Astrocyte (in vitro differentiated cells and primary cell): ENCODE data around the gene VSTM4. TPM values are rescaled to one million over a fixed set of nuclear protein-coding genes. Genes with fewer than 3 reads are reported as not detected.

Experiments used
- DNase-seq: peaks from one replicate; pipeline ENCODE4 v3.0.0-alpha.2; 2010; ENCODE audit warnings: low read depth
- FAIRE-seq: peaks from 2 replicates; lab custom pipeline; 2011; peaks lifted over from hg19 to GRCh38; lab: Jason Lieb, UNC
- H2AFZ ChIP-seq: 2 replicates; pipeline ENCODE4 v1.6.0; 2012; ENCODE audit warnings: low read depth, low read length, inconsistent platforms
- H3K27ac ChIP-seq: 2 replicates; pipeline ENCODE4 v1.5.1; 2011; ENCODE audit warnings: low read depth, low read length, inconsistent platforms
- H3K27me3 ChIP-seq: 2 replicates; pipeline ENCODE4 v1.6.0; 2011; ENCODE audit warnings: low read length, inconsistent platforms; ENCODE audit not compliant: insufficient read depth
- H3K36me3 ChIP-seq: 2 replicates; pipeline ENCODE4 v1.5.1; 2011; ENCODE audit warnings: low read length, inconsistent platforms; ENCODE audit not compliant: insufficient read depth
- H3K4me1 ChIP-seq: 2 replicates; pipeline ENCODE4 v1.5.1; 2011; ENCODE audit warnings: low read length, inconsistent platforms; ENCODE audit not compliant: insufficient read depth
- H3K4me2 ChIP-seq: 2 replicates; pipeline ENCODE4 v1.6.0; 2012; ENCODE audit warnings: low read length, inconsistent platforms
- H3K4me3 ChIP-seq: 2 replicates; pipeline ENCODE4 v1.5.1; 2011; ENCODE audit warnings: low read depth, mild to moderate bottlenecking, low read length, inconsistent platforms; ENCODE audit not compliant: insufficient read depth
- H3K79me2 ChIP-seq: 2 replicates; pipeline ENCODE4 v1.6.0; 2012; ENCODE audit warnings: mild to moderate bottlenecking, low read length, inconsistent platforms; ENCODE audit not compliant: insufficient read depth
- H3K9ac ChIP-seq: 2 replicates; pipeline ENCODE4 v1.6.0; 2012; ENCODE audit warnings: mild to moderate bottlenecking, low read length, inconsistent platforms
- H3K9me3 ChIP-seq: 2 replicates; pipeline ENCODE4 v1.5.1; 2012; ENCODE audit warnings: low read depth, mild to moderate bottlenecking, low read length, inconsistent platforms; ENCODE audit not compliant: insufficient read depth
- H4K20me1 ChIP-seq: 2 replicates; pipeline ENCODE4 v1.6.0; 2012; ENCODE audit warnings: low read length, inconsistent platforms; ENCODE audit not compliant: insufficient read depth
- H3K27ac Mint-ChIP-seq: one replicate; pipeline ENCODE4 v1.8.0; 2021; ENCODE audit warnings: mild to moderate bottlenecking, mixed read lengths; ENCODE audit not compliant: unreplicated experiment
- H3K27me3 Mint-ChIP-seq: one replicate; pipeline ENCODE4 v1.8.0; 2021; ENCODE audit warnings: low read depth, mixed read lengths; ENCODE audit not compliant: unreplicated experiment
- H3K36me3 Mint-ChIP-seq: one replicate; pipeline ENCODE4 v1.8.0; 2021; ENCODE audit warnings: low read depth, mixed read lengths; ENCODE audit not compliant: unreplicated experiment
- H3K4me1 Mint-ChIP-seq: one replicate; pipeline ENCODE4 v1.8.0; 2021; ENCODE audit warnings: low read depth, mixed read lengths; ENCODE audit not compliant: unreplicated experiment
- H3K4me3 Mint-ChIP-seq: one replicate; pipeline ENCODE4 v1.8.0; 2021; ENCODE audit warnings: mild to moderate bottlenecking, moderate library complexity, mixed read lengths; ENCODE audit not compliant: unreplicated experiment
- H3K9me3 Mint-ChIP-seq: one replicate; pipeline ENCODE4 v1.8.0; 2021; ENCODE audit warnings: mild to moderate bottlenecking, mixed read lengths; ENCODE audit not compliant: unreplicated experiment
- EZH2 ChIP-seq: IDR thresholded peaks from 2 replicates; pipeline ENCODE4 v1.6.1; 2012; ENCODE audit warnings: mild to moderate bottlenecking, low read length, inconsistent platforms; ENCODE audit not compliant: insufficient read depth
- total RNA-seq: library from RNA; stranded (reverse); gene quantifications from 2 replicates; pipeline ENCODE4 v1.2.1, GENCODE V29; 2021
- TF ChIP-seq, protein P1 (sequence below): IDR thresholded peaks from 2 replicates; pipeline ENCODE4 v1.5.1; 2011; ENCODE audit warnings: low read depth, mild to moderate bottlenecking, inconsistent platforms, low read length, moderate library complexity; ENCODE audit not compliant: insufficient read depth

The VSTM4 gene
- total RNA-seq, 1 donor from 2014 or later = 1.1 TPM

DNA sequence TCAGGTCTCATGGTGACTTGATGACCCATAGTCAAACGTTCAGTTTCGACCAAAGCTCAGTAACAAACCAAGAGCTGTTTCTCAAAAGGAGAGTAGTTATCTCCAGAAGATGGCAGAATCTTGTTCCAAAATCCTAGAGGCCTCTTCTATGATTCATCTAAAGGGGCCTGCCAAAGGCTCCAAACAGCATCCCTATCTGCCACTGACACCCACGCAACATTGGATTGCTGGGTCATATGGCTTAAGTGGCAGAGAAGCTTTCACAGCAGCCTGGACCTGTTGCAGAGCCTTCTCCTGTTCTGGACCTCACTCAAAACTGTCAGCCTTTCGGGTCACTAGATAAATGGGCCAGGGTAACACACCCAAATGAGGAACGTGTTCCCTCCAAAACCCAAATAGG lies 121.7 kb downstream of the VSTM4 start:
- peaks cover 42% of the 10 kb centered on the region for H3K27me3 Mint-ChIP-seq
- H3K4me1 ChIP-seq = no peaks in the 10 kb centered on the region
- peaks cover 3% of the 10 kb centered on the region for H3K9me3 Mint-ChIP-seq
- no peak overlapping the region for H3K9ac ChIP-seq
- no peak overlapping the region for H3K4me3 ChIP-seq
- no peaks in the 10 kb centered on the region for H3K9me3 ChIP-seq
- no peak overlapping the region for H3K27ac Mint-ChIP-seq
- DNase-seq = no peak
- no peaks in the 10 kb centered on the region for H3K27me3 ChIP-seq
- no peak overlapping the region for H3K4me3 Mint-ChIP-seq
- H3K36me3 ChIP-seq = no peaks in the 10 kb centered on the region
- no peak for FAIRE-seq
- H3K36me3 Mint-ChIP-seq = no peaks in the 10 kb centered on the region
- no peak overlapping the region for H3K4me2 ChIP-seq
- H4K20me1 ChIP-seq = no peaks in the 10 kb centered on the region
- H2AFZ ChIP-seq = no peak overlapping the region
- H3K4me1 Mint-ChIP-seq = no peaks in the 10 kb centered on the region
- H3K27ac ChIP-seq = no peak overlapping the region
- H3K79me2 ChIP-seq = no peaks in the 10 kb centered on the region
- no peak for TF ChIP-seq EZH2
- TF ChIP-seq, protein P1, sequence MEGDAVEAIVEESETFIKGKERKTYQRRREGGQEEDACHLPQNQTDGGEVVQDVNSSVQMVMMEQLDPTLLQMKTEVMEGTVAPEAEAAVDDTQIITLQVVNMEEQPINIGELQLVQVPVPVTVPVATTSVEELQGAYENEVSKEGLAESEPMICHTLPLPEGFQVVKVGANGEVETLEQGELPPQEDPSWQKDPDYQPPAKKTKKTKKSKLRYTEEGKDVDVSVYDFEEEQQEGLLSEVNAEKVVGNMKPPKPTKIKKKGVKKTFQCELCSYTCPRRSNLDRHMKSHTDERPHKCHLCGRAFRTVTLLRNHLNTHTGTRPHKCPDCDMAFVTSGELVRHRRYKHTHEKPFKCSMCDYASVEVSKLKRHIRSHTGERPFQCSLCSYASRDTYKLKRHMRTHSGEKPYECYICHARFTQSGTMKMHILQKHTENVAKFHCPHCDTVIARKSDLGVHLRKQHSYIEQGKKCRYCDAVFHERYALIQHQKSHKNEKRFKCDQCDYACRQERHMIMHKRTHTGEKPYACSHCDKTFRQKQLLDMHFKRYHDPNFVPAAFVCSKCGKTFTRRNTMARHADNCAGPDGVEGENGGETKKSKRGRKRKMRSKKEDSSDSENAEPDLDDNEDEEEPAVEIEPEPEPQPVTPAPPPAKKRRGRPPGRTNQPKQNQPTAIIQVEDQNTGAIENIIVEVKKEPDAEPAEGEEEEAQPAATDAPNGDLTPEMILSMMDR = no peak

DNA sequence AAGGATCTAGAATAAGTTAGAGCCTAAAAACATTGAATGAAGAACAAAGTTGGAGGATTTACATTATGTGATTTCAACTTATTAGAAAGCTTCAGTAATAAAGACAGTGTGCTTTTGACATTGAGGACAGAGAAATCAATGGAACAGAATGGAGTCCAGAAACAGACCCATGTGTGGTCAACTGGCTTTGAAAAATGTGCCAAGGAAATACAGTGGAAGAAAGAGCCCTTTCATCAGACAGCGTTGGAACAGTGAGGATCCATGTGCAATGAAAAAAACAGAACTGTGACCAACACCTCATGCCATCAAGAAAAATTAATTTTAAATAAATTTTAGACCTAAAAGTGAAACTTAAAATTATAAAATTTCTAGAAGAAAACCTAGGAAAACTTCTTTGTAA lies 125.1 kb downstream of the VSTM4 start:
- H3K4me3 Mint-ChIP-seq = no peak overlapping the region
- H3K9ac ChIP-seq = no peak overlapping the region
- no peak overlapping the region for H3K4me2 ChIP-seq
- H3K27ac Mint-ChIP-seq = no peak overlapping the region
- H3K27me3 Mint-ChIP-seq = peaks cover 49% of the 10 kb centered on the region
- no peaks in the 10 kb centered on the region for H3K27me3 ChIP-seq
- TF ChIP-seq, protein P1 = no peak
- TF ChIP-seq EZH2 = no peak
- no peaks in the 10 kb centered on the region for H3K9me3 ChIP-seq
- H3K4me1 Mint-ChIP-seq = no peaks in the 10 kb centered on the region
- H3K4me3 ChIP-seq = no peak overlapping the region
- no peaks in the 10 kb centered on the region for H3K36me3 Mint-ChIP-seq
- H3K27ac ChIP-seq = no peak overlapping the region
- no peaks in the 10 kb centered on the region for H4K20me1 ChIP-seq
- FAIRE-seq (no peak), DNase-seq (no peak)
- no peaks in the 10 kb centered on the region for H3K36me3 ChIP-seq
- H3K79me2 ChIP-seq = no peaks in the 10 kb centered on the region
- no peaks in the 10 kb centered on the region for H3K9me3 Mint-ChIP-seq
- no peaks in the 10 kb centered on the region for H3K4me1 ChIP-seq
- no peak overlapping the region for H2AFZ ChIP-seq

DNA sequence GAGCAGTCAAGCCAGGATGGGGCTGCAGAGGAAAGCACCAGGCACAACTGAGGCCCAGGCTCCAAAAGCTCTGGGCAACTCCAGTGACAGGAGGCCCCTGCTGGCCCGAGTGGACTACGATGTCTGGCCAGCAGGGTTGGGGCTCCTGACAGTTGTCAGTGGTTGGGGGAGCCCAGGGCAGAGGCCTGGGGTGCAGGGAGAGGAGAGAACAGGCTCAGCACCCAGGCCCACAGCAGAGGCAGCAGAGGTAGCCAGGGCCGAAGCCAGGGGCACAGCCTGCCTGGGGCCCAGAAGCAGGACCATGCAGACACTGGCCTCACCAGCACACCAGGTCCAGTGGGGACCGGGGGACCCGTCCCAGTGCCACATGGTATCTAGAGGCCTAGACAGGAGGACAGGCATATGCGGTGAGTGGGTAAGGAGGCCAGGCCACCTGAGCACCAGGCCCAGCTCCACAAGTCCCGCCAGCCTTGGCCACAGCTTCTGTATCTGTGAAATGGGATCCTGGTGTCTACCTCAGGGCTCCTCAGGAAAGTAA lies 129.6 kb downstream of the VSTM4 start:
- FAIRE-seq (no peak), DNase-seq (no peak)
- Histone ChIP-seq H3K9me3 (no peaks in the 10 kb centered on the region), H3K36me3 (no peaks in the 10 kb centered on the region), H3K9ac (no peak overlapping the region), H3K4me1 (no peaks in the 10 kb centered on the region), H3K79me2 (no peaks in the 10 kb centered on the region), H3K27ac (no peak overlapping the region), H3K4me3 (no peak overlapping the region), H2AFZ (no peak overlapping the region), H4K20me1 (no peaks in the 10 kb centered on the region), H3K27me3 (no peaks in the 10 kb centered on the region), H3K4me2 (no peak overlapping the region)
- H3K4me3 Mint-ChIP-seq = no peak overlapping the region
- H3K27ac Mint-ChIP-seq = no peak overlapping the region
- no peaks in the 10 kb centered on the region for H3K36me3 Mint-ChIP-seq
- TF ChIP-seq, protein P1 = no peak
- TF ChIP-seq EZH2 = no peak
- no peaks in the 10 kb centered on the region for H3K4me1 Mint-ChIP-seq
- H3K27me3 Mint-ChIP-seq = peaks cover 58% of the 10 kb centered on the region
- no peaks in the 10 kb centered on the region for H3K9me3 Mint-ChIP-seq
